Frontal cortex (tissue), 4 donors: ENCODE measurements around the gene SPDEF. TPM values are rescaled to one million over a fixed set of nuclear protein-coding genes. Genes with fewer than 3 reads are reported as not detected.

Experiments used
- DNase-seq, 2 donors: peaks; one replicate each; pipeline ENCODE4 v3.0.0; 2012; ENCODE audit warnings: low spot score in 2 of 2
- FAIRE-seq: peaks from 2 replicates; lab custom pipeline; 2012; peaks lifted over from hg19 to GRCh38; lab: Jason Lieb, UNC
- total RNA-seq: library from RNA; depleted of rRNA; stranded (reverse); fragments of >200 nt; gene quantifications from one replicate; pipeline ENCODE4 v1.2.3, GENCODE V29; 2014
- donor health status: control.
- donor health status: control.
- donor health status: control.

The SPDEF gene
- total RNA-seq, 1 donor from 2014 or later: not detected

DNA sequence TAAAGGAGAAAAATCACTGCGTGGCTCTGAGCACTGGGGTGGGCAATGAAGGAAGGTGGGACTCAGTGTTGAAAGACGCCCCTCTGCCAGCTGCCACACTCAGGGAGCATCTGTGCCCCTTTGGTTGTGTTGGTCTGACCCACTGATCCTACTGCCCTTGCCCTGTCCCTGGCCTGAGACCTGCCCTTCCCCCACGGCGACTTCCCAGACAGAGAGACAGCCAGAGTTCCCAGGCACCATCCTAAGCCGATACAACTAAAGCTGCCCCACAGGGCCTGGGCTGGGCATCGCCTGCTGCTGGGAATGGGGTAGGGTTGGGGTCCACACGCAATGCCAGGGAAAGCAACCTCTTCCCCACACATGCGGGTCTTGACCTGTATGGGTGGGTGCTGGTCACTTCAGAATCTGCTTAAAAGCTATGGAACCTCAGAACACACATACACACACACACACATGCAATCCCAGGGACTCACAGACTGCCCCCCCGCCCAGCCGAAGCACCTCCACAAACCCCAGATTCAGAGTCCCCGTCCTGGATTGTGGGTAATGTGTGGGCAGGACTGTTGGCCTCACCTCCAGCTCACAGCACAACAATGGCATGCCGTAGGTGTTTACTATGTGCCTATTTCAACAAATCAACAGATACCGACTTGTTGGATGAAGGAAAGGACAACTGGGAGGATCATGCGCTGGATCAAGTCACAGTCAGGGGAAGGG, 10.9 kb upstream of the SPDEF start:
- FAIRE-seq (no peak), DNase-seq (no peak)

GRCh38 chr6:34565722-34566137, 9.6 kb upstream of the SPDEF start:
- DNase-seq (no peak), FAIRE-seq (no peak)

GRCh38 chr6:34564181-34564580, 8.1 kb upstream of the SPDEF start:
- no peak for FAIRE-seq
- no peak for DNase-seq

DNA sequence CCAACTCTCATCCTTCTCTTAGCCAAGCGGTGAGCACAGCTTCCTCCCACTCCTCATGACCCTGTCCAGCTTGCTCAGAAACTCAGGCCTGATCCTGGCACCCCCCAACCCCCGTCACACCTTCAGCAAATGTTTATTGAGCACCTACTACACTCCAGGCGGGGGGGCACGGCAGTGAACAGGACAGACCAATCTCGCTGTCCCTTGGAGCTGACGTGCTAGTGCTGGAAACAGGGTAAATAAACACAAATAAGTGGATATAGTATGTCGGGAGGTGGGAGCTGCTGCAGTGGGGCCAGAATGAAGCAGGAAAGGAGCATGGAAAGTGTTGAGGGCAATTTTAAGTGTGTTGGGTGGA, 7.4 kb upstream of the SPDEF start:
- FAIRE-seq (no peak), DNase-seq (no peak)

- no peak for FAIRE-seq
Observed at GRCh38 chr6:34562861-34563512, 6.9 kb upstream of the SPDEF start.

DNA sequence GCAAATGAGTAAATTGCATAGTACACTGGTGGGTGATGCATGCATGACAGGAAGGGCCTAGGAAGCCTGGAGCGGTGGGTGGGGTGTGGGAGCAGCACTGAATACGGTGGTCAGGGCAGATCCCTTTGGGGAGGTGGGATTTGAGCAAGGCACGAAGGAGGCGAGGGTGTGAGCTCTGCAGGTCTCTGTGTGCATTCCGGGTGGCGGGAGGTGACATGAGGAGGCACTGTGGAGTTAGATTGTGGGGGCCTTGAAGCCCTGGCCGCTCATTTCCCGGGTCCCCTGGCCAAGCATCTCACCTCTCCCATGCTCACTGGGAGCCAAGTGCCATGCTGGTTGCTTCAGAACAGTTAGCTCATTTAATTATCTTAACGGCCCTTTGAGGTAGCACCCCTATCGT, 6.2 kb upstream of the SPDEF start:
- DNase-seq (no peak), FAIRE-seq (no peak)

More at GRCh38 chr6:34562861-34563512, 6.9 kb upstream of the SPDEF start:
- DNase-seq: no peak

GRCh38 chr6:34561227-34561530, 5.0 kb upstream of the SPDEF start:
- DNase-seq: no peak
- FAIRE-seq: no peak

GRCh38 chr6:34560366-34561226, 4.5 kb upstream of the SPDEF start:
- DNase-seq (no peak), FAIRE-seq (no peak)

GRCh38 chr6:34559651-34560365, 3.7 kb upstream of the SPDEF start:
- FAIRE-seq (no peak), DNase-seq (no peak)

DNA sequence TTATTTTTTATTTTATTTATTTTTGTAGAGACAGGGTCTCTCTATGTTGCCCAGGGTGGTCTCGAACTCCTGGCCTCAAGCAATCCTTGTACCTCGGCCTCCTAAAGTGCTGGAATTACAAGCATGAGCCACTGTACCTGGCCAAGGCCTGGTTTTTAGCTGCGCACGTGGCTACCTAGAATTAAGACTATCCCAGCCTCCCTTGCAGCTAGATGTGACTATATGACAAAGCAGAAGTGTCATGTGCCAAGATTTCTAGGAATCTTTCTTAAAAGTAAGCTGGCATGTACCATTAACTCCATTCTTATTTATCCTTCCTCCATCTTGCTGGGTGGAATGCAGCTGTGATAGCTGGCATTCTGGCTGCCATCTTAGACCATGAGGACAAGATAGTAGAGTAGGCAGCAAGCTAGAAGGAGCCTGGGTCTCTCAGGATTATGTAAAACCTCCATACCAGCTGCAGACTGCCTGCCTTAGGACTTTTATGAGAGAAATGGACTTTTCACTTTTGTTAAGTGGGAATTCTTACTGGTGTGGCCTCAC, 2.1 kb upstream of the SPDEF start:
- FAIRE-seq: no peak
- DNase-seq: no peak

- FAIRE-seq (no peak), DNase-seq (no peak)
Observed at GRCh38 chr6:34557228-34557627, 1.1 kb upstream of the SPDEF start.

DNA sequence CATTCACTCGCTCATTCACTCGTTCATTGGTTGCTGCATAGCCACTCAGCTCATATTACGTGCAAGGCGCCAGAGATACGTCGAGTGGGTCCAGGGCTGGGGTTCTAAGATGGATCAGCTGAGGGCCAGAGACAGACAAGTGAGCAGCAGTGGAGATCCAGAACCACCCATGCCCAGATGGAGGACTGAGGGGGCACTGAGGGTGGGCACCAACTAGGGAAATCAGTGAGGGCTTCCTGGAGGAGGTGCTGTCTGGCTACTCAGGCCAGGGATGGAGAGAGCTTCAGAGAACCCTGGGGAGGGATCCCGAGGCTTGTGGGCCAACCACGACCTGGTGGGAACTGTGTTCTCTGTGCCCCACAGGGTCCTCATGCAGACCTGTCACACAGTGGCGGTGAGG, 364 bp upstream of the SPDEF start:
- DNase-seq (no peak), FAIRE-seq (no peak)

- no peak for FAIRE-seq
- DNase-seq: no peak
Observed at GRCh38 chr6:34555328-34555727, 801 bp downstream of the SPDEF start.

DNA sequence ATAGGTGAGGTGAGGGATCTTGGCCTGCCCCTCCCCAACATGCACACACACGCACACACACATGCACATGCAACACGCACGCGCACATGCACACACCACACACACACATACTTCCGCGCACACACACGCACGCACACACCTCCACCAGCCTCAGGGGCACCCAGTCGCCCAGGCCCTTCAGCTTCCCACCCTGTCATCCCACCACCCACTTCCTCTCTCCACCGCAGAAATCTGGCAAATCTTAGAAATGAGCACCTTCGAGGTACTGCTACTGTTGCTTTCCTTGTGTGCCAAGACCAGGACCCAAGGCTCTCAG, 1.2 kb downstream of the SPDEF start:
- DNase-seq (no peak), FAIRE-seq (no peak)

- no peak for FAIRE-seq
- DNase-seq: no peak
Observed at GRCh38 chr6:34554291-34555006, 1.7 kb downstream of the SPDEF start.

- no peak for FAIRE-seq
Observed at GRCh38 chr6:34553750-34554149, 2.4 kb downstream of the SPDEF start.

GRCh38 chr6:34553146-34553545, 3.0 kb downstream of the SPDEF start:
- FAIRE-seq (no peak), DNase-seq (no peak)

More at GRCh38 chr6:34553750-34554149, 2.4 kb downstream of the SPDEF start:
- no peak for DNase-seq

- DNase-seq (no peak), FAIRE-seq (no peak)
Observed at GRCh38 chr6:34552620-34553019, 3.5 kb downstream of the SPDEF start.

GRCh38 chr6:34551720-34552119, 4.4 kb downstream of the SPDEF start:
- FAIRE-seq: no peak
- DNase-seq: no peak

DNA sequence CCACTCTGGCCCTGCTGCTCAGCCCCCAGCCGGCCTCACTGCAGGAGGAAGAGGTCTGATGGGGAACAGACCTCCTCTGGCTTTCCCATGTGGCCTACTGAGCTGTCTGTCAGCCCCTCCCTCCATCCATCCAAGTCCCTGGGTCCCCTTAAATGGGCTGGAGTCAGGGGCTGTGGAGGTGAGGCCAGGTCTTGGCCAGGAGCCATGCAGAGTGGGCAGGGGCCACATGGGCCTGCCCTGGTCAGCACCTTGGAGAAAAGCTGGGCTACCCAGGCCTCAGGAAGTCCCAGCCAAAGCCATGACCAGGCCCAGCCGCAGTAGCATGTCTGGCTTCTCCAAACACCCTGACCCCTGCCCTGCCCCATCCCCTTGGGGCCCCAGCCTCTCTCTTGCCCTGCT, 6.3 kb downstream of the SPDEF start:
- DNase-seq: no peak
- FAIRE-seq: no peak
